Activated T-cell treated with anti-CD3 and anti-CD28 coated beads, Interleukin-2, amount 50 U/mL, for 4 hours (primary cell): ENCODE measurements around the gene NPHP1. TPM values are rescaled to one million over a fixed set of nuclear protein-coding genes. Genes with fewer than 3 reads are reported as not detected.
"Not testable (repeated sequence)": the region's sequence is repeated elsewhere in the genome, so short reads cannot be mapped to it uniquely, and the experiment has no call there.

ENCODE experiments used
- ATAC-seq, 2 donors: fragments of 200-7000 bp; cut with Tn5 transposase; one replicate each; pipeline ENCODE4 v1.10.0; 2021
- DNase-seq: peaks from one replicate; pipeline ENCODE4 v3.0.0-alpha.2; 2020
- H3K27me3 Mint-ChIP-seq: one replicate; pipeline ENCODE4 v1.8.0; 2021; ENCODE audit warnings: low read depth, mixed read lengths
- H3K36me3 Mint-ChIP-seq: one replicate; pipeline ENCODE4 v1.8.0; 2022; ENCODE audit warnings: mixed read lengths; ENCODE audit not compliant: insufficient read depth
- H3K4me1 Mint-ChIP-seq: one replicate; pipeline ENCODE4 v1.8.0; 2021; ENCODE audit warnings: low read depth, mixed read lengths
- H3K4me3 Mint-ChIP-seq: one replicate; pipeline ENCODE4 v1.8.0; 2021; ENCODE audit warnings: mild to moderate bottlenecking, moderate library complexity, mixed read lengths
- H3K9me3 Mint-ChIP-seq: one replicate; pipeline ENCODE4 v1.8.0; 2021; ENCODE audit warnings: mixed read lengths
- total RNA-seq, 3 donors: library from RNA; stranded (reverse); gene quantifications; one replicate each; pipeline ENCODE4 v1.2.1, GENCODE V29; 2021

Gene NPHP1
- total RNA-seq, 3 donors from 2014 or later, result 1.5 to 2.2 (median 1.8) TPM

GRCh38 chr2:110215566-110216158 lies 10.8 kb upstream of the NPHP1 start:
- H3K4me1 Mint-ChIP-seq, result peaks cover 9% of the 10 kb centered on the region
- H3K9me3 Mint-ChIP-seq, result no peaks in the 10 kb centered on the region
- ATAC-seq, result no peak
- peaks cover 3% of the 10 kb centered on the region for H3K36me3 Mint-ChIP-seq
- no peak for DNase-seq
- peaks cover 57% of the 10 kb centered on the region for H3K27me3 Mint-ChIP-seq
- H3K4me3 Mint-ChIP-seq, result no peak overlapping the region

GRCh38 chr2:110215091-110215490 lies 10.3 kb upstream of the NPHP1 start:
- no peak for DNase-seq
- peaks cover 52% of the 10 kb centered on the region for H3K27me3 Mint-ChIP-seq
- peaks cover 11% of the 10 kb centered on the region for H3K4me1 Mint-ChIP-seq
- no peaks in the 10 kb centered on the region for H3K9me3 Mint-ChIP-seq
- ATAC-seq, result no peak
- H3K36me3 Mint-ChIP-seq, result peaks cover 6% of the 10 kb centered on the region
- no peak overlapping the region for H3K4me3 Mint-ChIP-seq

GRCh38 chr2:110213522-110213921 lies 8.7 kb upstream of the NPHP1 start:
- not testable (repeated sequence) for DNase-seq, H3K9me3 Mint-ChIP-seq, ATAC-seq
- H3K36me3 Mint-ChIP-seq, result peaks cover 16% of the 10 kb centered on the region
- H3K4me1 Mint-ChIP-seq, result peaks cover 21% of the 10 kb centered on the region
- H3K27me3 Mint-ChIP-seq, result peaks cover 38% of the 10 kb centered on the region
- H3K4me3 Mint-ChIP-seq, result peak overlapping the region; percentile 44

- Mint-ChIP-seq H3K36me3 (peaks cover 19% of the 10 kb centered on the region), H3K27me3 (peaks cover 29% of the 10 kb centered on the region), H3K4me3 (peak within 1 kb of the TSS; percentile 97), H3K4me1 (peaks cover 21% of the 10 kb centered on the region), H3K9me3 (no peaks in the 10 kb centered on the region)
- DNase-seq, result peak; percentile 58
- peak; percentile 92 to 95 for ATAC-seq
Observed at GRCh38 chr2:110211938-110212858, 7.4 kb upstream of the NPHP1 start, which contains the start of gene MTLN. TSS of gene MTLN (minus strand) at chr2:110212547. CDS start at chr2:110212525, 22 bp downstream.

GRCh38 chr2:110205660-110206455 lies 1.0 kb upstream of the NPHP1 start:
- no peak for ATAC-seq
- Mint-ChIP-seq H3K27me3 (no peaks in the 10 kb centered on the region), H3K4me3 (peak overlapping the region; percentile 85), H3K9me3 (no peaks in the 10 kb centered on the region), H3K4me1 (peaks cover 28% of the 10 kb centered on the region), H3K36me3 (peaks cover 16% of the 10 kb centered on the region)
- DNase-seq, result no peak

GRCh38 chr2:110198016-110198415 lies 6.8 kb downstream of the NPHP1 start:
- ATAC-seq, result no peak
- Mint-ChIP-seq H3K27me3 (no peaks in the 10 kb centered on the region), H3K36me3 (no peaks in the 10 kb centered on the region), H3K4me3 (no peak overlapping the region), H3K9me3 (no peaks in the 10 kb centered on the region), H3K4me1 (no peaks in the 10 kb centered on the region)
- DNase-seq, result no peak

- ATAC-seq (no peak), DNase-seq (no peak)
- no peaks in the 10 kb centered on the region for H3K36me3 Mint-ChIP-seq
- no peak overlapping the region for H3K4me3 Mint-ChIP-seq
- no peaks in the 10 kb centered on the region for H3K4me1 Mint-ChIP-seq
- H3K9me3 Mint-ChIP-seq, result no peaks in the 10 kb centered on the region
- H3K27me3 Mint-ChIP-seq, result no peaks in the 10 kb centered on the region
Observed at GRCh38 chr2:110197452-110197851, 7.4 kb downstream of the NPHP1 start.

GRCh38 chr2:110190169-110190568 lies 14.6 kb downstream of the NPHP1 start:
- peaks cover 12% of the 10 kb centered on the region for H3K9me3 Mint-ChIP-seq
- not testable (repeated sequence) for H3K36me3 Mint-ChIP-seq, H3K27me3 Mint-ChIP-seq, ATAC-seq, DNase-seq, H3K4me3 Mint-ChIP-seq, H3K4me1 Mint-ChIP-seq

GRCh38 chr2:110182449-110182848 lies 22.4 kb downstream of the NPHP1 start:
- Mint-ChIP-seq H3K27me3 (peaks cover 17% of the 10 kb centered on the region), H3K4me1 (no peaks in the 10 kb centered on the region), H3K36me3 (peaks cover 4% of the 10 kb centered on the region), H3K4me3 (no peak overlapping the region), H3K9me3 (peaks cover 16% of the 10 kb centered on the region)
- no peak for DNase-seq
- ATAC-seq, result no peak

GRCh38 chr2:110180036-110180435 lies 24.8 kb downstream of the NPHP1 start:
- Mint-ChIP-seq H3K27me3 (peaks cover 17% of the 10 kb centered on the region), H3K4me1 (no peaks in the 10 kb centered on the region), H3K36me3 (peaks cover 4% of the 10 kb centered on the region), H3K9me3 (peaks cover 12% of the 10 kb centered on the region), H3K4me3 (no peak overlapping the region)
- ATAC-seq (no peak), DNase-seq (no peak)

- no peaks in the 10 kb centered on the region for H3K36me3 Mint-ChIP-seq
- DNase-seq (no peak), ATAC-seq (no peak)
- peaks cover 3% of the 10 kb centered on the region for H3K4me1 Mint-ChIP-seq
- no peak overlapping the region for H3K4me3 Mint-ChIP-seq
- peaks cover 3% of the 10 kb centered on the region for H3K27me3 Mint-ChIP-seq
- H3K9me3 Mint-ChIP-seq, result no peaks in the 10 kb centered on the region
Observed at GRCh38 chr2:110173523-110173922, 31.3 kb downstream of the NPHP1 start.

- H3K4me3 Mint-ChIP-seq, result no peak overlapping the region
- DNase-seq (no peak), ATAC-seq (no peak)
- no peaks in the 10 kb centered on the region for H3K9me3 Mint-ChIP-seq
- H3K36me3 Mint-ChIP-seq, result no peaks in the 10 kb centered on the region
- H3K4me1 Mint-ChIP-seq, result peaks cover 3% of the 10 kb centered on the region
- H3K27me3 Mint-ChIP-seq, result peaks cover 4% of the 10 kb centered on the region
Observed at GRCh38 chr2:110172506-110172905, 32.3 kb downstream of the NPHP1 start.

- Mint-ChIP-seq H3K27me3 (peaks cover 2% of the 10 kb centered on the region), H3K9me3 (no peaks in the 10 kb centered on the region), H3K36me3 (no peaks in the 10 kb centered on the region), H3K4me3 (no peak overlapping the region), H3K4me1 (peaks cover 3% of the 10 kb centered on the region)
- ATAC-seq, result no peak
- DNase-seq, result no peak
Observed at GRCh38 chr2:110170102-110170501, 34.7 kb downstream of the NPHP1 start.

GRCh38 chr2:110167326-110168000 lies 37.4 kb downstream of the NPHP1 start:
- H3K9me3 Mint-ChIP-seq, result no peaks in the 10 kb centered on the region
- no peak overlapping the region for H3K4me3 Mint-ChIP-seq
- peaks cover 3% of the 10 kb centered on the region for H3K4me1 Mint-ChIP-seq
- DNase-seq (no peak), ATAC-seq (no peak)
- H3K27me3 Mint-ChIP-seq, result peaks cover 3% of the 10 kb centered on the region
- H3K36me3 Mint-ChIP-seq, result no peaks in the 10 kb centered on the region
